ENCODE measurements around the gene PRXL2B. TPM values are rescaled to one million over a fixed set of nuclear protein-coding genes. Genes with fewer than 3 reads are reported as not detected.

The PRXL2B gene
- total RNA-seq, 1 donor from 2014 or later = 7.3 TPM

DNA sequence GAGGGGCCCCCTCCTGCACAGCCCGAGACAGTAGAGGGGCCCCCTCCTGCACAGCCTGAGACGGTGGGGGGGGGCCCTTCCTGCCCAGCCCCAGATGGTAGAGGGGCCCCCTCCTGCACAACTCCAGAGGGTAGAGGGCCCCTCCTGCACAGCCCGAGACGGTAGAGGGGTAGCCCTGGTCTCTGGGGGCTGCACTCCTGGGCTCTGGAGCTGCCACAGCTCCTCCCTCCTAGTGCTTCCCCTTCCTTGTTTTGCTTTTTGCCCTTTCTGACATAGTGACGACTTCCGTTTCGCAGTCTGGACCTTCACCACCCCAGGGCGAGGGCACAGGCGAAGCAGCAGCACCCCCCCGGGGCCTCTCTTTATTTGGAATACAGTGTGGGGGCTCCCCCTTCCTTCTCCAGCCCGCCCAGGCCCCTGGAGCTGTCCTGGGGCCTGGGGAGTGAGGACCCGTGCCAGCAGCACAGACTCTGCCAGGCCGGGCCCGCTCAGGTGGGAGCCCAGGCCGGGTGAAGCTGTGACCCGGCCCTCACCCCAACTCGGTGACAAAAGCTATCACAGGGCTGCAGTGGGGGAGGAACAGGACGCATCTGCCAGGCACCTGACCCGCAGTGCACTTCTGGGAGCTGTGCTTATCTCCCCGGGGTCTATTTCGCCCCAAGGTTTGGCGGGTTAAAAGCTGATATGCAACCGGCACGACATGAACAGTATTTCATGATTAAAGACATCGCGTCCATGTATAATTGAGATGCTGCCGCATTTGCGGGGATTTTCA, 1.1 kb upstream of the PRXL2B start:
- peak; percentile 15 for DNase-seq

DNA sequence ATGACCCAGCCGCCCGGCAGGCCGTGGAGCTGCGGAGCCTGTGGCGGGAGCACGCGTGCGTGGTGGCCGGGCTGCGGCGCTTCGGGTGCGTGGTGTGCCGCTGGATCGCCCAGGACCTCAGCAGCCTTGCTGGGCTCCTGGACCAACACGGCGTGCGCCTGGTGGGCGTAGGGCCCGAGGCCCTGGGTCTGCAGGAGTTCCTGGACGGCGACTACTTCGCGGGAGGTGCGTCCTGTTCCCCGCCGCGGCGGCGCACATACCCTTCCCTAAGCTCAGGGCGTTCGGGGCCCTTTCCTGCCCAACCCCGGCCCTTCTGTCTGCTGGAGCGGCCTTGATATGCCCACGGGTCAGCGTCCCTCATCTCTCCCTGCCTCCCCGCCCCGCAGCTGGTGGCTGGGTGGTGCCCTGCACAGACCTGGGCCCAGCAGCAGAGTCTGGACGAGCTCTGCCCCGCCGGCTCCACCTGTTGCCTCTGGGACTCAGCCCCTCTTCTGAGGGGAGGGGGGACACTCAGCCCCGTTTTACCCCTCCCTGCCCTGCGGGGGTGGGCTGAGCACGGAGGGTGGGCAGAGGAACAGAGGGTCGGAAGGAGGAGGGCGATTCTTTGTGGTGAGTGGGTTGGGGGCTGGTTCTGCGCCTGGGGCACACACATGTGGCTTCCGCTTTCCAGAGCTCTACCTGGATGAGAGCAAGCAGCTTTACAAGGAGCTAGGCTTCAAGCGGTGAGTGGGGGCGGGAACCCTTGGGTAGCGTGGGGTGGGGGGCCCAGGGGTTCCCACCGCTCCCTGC, 688 bp downstream of the PRXL2B start:
- no peak for DNase-seq

DNA sequence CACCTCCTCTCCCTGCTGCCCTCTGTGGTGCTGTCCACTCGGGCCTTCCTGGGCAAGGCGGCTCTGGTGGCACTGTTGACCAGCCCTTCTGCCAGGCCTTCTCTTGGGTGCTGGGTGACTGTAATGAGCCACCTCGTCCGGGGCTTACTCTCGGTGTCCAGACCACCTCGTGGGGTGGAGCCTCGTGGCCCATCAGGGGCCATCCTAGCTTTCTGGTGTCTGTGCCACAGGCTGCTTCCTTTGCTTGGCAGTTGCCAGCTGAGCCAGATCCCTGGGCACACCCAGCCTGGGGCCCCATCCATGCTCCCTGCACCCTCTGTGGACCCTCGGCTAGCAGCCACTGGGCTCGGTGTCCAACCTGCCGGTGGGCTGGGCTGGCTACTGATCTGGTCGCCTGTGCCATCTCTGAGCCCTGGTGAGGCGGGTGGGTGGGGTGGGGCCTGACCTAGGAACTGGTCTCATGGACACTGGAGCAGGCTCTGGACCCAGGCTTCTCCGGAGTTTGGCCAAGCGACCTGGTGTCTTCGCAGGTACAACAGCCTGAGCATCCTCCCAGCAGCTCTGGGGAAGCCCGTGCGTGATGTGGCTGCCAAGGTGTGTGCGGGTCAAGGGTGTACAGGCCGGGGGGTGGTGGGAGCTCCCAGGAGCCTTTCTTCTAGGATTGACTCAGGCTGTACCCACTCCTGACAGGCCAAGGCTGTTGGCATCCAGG, 1.4 kb downstream of the PRXL2B start:
- no peak for DNase-seq

- no peak for DNase-seq
Observed at GRCh38 chr1:2588661-2589430, 2.3 kb downstream of the PRXL2B start.

- no peak for DNase-seq
Observed at GRCh38 chr1:2589431-2590232, 3.1 kb downstream of the PRXL2B start.

- DNase-seq = no peak
Observed at GRCh38 chr1:2590233-2591141, 3.9 kb downstream of the PRXL2B start.

GRCh38 chr1:2591233-2591580, 4.6 kb downstream of the PRXL2B start:
- no peak for DNase-seq

DNA sequence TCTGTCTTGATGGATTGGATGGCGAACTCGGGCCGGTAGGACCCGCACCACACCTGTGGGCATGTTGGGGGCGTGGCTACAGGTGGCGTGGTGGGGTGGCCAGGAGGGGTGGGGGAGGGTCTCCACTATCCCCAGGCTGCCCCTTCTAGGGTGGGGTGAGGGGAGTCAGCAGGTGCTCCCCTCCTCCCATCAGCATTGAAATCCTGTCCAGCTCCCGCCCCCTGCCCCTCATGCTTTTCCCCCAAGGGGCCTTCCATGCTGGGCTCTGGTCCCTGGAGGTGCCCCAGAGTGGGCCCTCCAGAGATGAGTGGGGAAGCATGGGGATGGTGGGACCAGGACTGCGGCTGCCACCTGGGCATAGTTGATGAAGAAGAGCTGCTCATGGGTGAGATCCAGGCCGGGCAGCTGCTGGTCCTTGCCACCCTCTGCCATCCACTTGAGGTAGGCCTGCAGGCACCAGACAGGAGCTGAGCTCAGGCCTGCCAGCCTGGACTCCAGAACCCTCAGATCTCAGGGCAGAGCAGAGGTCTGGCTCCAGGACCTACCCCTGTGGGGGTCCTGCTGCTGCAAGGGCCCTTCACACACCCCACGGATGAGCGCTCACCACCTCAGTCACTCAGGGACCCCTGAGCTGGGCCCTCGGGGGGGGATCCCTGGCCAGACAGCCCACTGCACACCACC, 5.1 kb downstream of the PRXL2B start:
- no peak for DNase-seq

GRCh38 chr1:2592672-2593071, 6.1 kb downstream of the PRXL2B start:
- no peak for DNase-seq

DNA sequence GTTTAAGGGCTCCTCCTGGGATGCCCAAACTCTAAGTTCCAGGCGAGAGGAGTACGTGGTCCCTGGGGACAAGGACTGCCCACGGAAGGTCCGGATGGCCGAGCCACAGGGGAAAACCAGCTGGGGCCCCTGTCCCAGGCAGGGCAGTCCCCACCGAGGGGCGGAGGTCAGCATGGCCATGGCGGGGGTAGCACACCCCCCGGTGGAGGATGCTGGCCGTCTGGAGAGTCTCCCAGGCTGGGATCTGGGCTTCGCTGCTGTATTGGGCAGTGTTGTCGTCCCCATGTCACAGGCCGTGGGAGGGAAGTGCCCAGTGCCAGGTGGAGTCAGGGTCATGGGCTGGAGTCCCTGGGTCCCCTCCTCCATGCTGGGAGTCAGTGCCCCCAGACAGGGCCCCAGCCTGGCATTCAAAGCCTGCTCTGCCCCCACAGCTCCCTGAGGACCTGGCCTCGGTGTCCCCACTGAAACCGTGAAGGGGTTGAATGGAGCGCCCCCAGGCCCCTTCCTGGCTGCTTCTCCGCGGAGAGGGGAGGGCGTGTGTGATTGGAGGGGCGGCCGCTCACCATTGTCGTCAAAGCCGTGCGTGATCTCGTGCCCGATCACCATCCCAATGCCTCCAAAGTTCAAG, 6.8 kb downstream of the PRXL2B start:
- DNase-seq = no peak

GRCh38 chr1:2594001-2594640, 7.5 kb downstream of the PRXL2B start:
- DNase-seq = no peak

DNA sequence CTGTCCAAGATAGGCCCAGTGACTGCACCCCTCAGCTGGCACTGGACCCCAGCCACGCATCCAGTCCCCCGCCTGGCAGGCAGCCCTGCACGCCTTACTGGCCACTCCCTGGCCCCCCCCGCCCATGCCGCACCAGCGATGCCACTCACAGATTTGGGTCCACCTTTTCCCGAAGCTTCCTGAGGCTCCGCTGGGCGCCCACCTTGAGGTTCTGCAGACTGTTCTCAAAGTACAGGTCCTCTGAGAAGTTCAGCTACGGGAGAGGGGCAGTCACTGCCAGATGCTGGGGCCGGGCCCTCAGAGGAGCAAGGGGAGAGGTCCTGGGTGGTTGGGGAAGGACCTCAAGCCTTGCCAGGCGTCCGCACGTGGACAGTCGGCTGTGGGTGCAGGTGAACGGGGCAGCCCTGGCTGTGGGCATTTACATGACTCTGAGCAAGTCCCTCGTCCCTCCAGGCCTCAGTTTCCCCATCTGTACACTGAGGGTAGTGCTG, 8.1 kb downstream of the PRXL2B start:
- DNase-seq = no peak

- DNase-seq = no peak
Observed at GRCh38 chr1:2595261-2595811, 8.8 kb downstream of the PRXL2B start.

- DNase-seq = no peak
Observed at GRCh38 chr1:2595812-2596529, 9.4 kb downstream of the PRXL2B start.

GRCh38 chr1:2596530-2597333, 10.2 kb downstream of the PRXL2B start:
- no peak for DNase-seq

DNA sequence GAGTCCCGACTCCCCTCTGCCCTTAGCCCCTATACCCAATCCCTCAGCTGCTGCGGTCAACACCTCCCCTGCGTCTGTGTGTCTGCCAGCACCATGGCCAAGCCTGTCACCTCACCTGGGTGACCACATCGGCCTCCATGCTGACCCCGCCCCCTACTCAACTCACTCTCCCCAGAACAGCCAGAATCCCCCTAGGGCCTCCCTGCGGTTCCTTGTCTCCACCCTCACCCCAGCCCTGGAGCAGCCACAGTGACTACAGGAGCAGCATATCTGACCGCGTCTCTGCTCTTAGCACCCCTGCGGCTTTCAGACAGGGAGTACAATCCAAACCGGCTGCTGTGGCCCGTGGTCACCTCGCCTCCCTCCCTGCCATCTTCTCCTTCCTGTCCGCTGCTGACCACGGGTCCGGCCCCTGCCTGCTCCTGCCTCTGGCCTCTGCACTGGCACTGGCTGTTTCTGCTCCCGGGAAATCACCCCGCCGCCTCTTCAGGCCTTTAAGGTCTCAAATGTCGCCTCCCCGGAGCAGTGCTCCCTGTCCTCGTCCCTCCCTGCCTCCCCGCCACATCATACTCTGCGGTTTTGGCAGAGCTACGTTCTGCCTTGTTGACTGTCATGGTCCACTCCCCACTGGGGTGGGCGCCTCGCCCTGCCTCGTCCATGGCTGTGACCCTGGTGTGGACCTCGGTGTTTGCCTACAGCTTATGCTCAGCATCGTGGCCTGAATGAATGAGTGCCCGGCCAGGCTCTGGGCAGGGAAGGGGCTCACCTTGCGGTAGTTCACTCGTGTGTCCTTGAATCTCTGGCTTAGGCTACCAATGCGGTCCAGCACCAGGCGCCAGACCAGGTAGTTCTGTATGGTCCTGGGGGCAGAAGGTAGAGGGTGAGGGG, 11.1 kb downstream of the PRXL2B start:
- no peak for DNase-seq

Measured in skin of body (tissue), 2 donors.